Right lobe of liver (tissue), 4 donors: Measurements from ENCODE around the gene KCNMA1.

Experiments
- CTCF ChIP-seq, 4 donors: fragments of 200-600 bp in 3 of 4; fragments of 450-650 bp in 1 of 4; IDR thresholded peaks; one replicate each; pipeline versions ENCODE4 v1.5.1 to v1.8.0; 2016 to 2022; ENCODE audit warnings: antibody characterized with exemption in 4 of 4, mild to moderate bottlenecking in 2 of 4
- POLR2A ChIP-seq: fragments of 450-650 bp; IDR thresholded peaks from one replicate; pipeline ENCODE4 v1.6.1; 2017; ENCODE audit warnings: antibody characterized with exemption, mild to moderate bottlenecking
- donor health status: DM: no; HTN: no; CAD: no.
- donor health status: DM: no; HTN: no; CAD: no.
- donor health status: DM: no; HTN: yes; CAD: no.

- TF ChIP-seq POLR2A (no peak), CTCF (IDR thresholded peaks at IDR 0.05) (no peak)
Measured at GRCh38 chr10:77608281-77608680, 29.3 kb downstream of the KCNMA1 start.
